GM18519 (cell line): ENCODE results near the gene NEK9.

Experiments used
- ATAC-seq: cut with Tn5 transposase; IDR thresholded peaks from one replicate; pipeline ENCODE4 v1.9.1; 2021; ENCODE audit warnings: mild to moderate bottlenecking, moderate library complexity; ENCODE audit not compliant: unreplicated experiment, low FRiP score

Gene NEK9

GRCh38 chr14:75119056-75119455 lies 7.8 kb downstream of the NEK9 start:
- ATAC-seq = no peak

GRCh38 chr14:75113932-75114539 lies 12.8 kb downstream of the NEK9 start:
- ATAC-seq = no peak

GRCh38 chr14:75109877-75110276 lies 17.0 kb downstream of the NEK9 start:
- no peak for ATAC-seq

- ATAC-seq = no peak
Observed at GRCh38 chr14:75107186-75107585, 19.7 kb downstream of the NEK9 start.

- no peak for ATAC-seq
Observed at GRCh38 chr14:75101491-75101890, 25.4 kb downstream of the NEK9 start.

- ATAC-seq = no peak
Observed at GRCh38 chr14:75098682-75099081, 28.2 kb downstream of the NEK9 start.

- no peak for ATAC-seq
Observed at GRCh38 chr14:75098212-75098611, 28.6 kb downstream of the NEK9 start.

- ATAC-seq = no peak
Observed at GRCh38 chr14:75096959-75097358, 29.9 kb downstream of the NEK9 start.

GRCh38 chr14:75095690-75096089 lies 31.2 kb downstream of the NEK9 start:
- no peak for ATAC-seq

GRCh38 chr14:75094896-75095295 lies 32.0 kb downstream of the NEK9 start:
- ATAC-seq = no peak

GRCh38 chr14:75092698-75093097 lies 34.1 kb downstream of the NEK9 start:
- no peak for ATAC-seq

- no peak for ATAC-seq
Observed at GRCh38 chr14:75091251-75091650, 35.6 kb downstream of the NEK9 start.

GRCh38 chr14:75090353-75090752 lies 36.5 kb downstream of the NEK9 start:
- ATAC-seq = no peak

GRCh38 chr14:75088566-75089373 lies 38.1 kb downstream of the NEK9 start:
- no peak for ATAC-seq

GRCh38 chr14:75088153-75088552 lies 38.7 kb downstream of the NEK9 start:
- no peak for ATAC-seq

GRCh38 chr14:75084513-75084912 lies 42.3 kb downstream of the NEK9 start:
- ATAC-seq = no peak

GRCh38 chr14:75083271-75083670 lies 43.6 kb downstream of the NEK9 start:
- no peak for ATAC-seq

GRCh38 chr14:75081660-75082229 lies 45.1 kb downstream of the NEK9 start:
- ATAC-seq = no peak

- no peak for ATAC-seq
Observed at GRCh38 chr14:75079521-75079920, 47.3 kb downstream of the NEK9 start.

- ATAC-seq = no peak
Observed at GRCh38 chr14:75077794-75078193, 49.1 kb downstream of the NEK9 start.

GRCh38 chr14:75070383-75070782 lies 56.5 kb downstream of the NEK9 start:
- ATAC-seq = no peak

- no peak for ATAC-seq
Observed at GRCh38 chr14:75069811-75070145, 57.1 kb downstream of the NEK9 start.
